GM18519 (cell line): ENCODE measurements around the gene S1PR3.

Experiments
- ATAC-seq: cut with Tn5 transposase; IDR thresholded peaks from one replicate; pipeline ENCODE4 v1.9.1; 2021; ENCODE audit warnings: mild to moderate bottlenecking, moderate library complexity; ENCODE audit not compliant: unreplicated experiment, low FRiP score

The S1PR3 gene

GRCh38 chr9:89026876-89027275 lies 35.6 kb downstream of the S1PR3 start:
- ATAC-seq: no peak

DNA sequence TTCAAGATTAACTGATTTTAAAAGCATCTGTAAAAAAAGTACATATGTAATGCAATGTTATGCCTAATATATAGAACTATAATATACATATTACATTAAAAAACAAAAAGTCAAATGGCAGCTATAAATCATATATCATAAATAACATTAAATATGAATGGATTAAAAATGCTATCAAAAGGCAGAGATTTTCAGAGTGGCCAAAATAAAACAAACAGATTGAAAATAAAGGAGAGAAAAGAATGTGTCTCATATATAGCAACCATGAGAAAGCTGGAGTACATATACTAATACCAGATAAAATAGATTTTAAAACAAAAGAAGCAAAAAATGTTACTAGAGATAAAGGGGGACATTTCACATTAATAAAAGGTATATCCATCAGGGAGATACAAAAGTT lies 38.5 kb downstream of the S1PR3 start:
- ATAC-seq: no peak

DNA sequence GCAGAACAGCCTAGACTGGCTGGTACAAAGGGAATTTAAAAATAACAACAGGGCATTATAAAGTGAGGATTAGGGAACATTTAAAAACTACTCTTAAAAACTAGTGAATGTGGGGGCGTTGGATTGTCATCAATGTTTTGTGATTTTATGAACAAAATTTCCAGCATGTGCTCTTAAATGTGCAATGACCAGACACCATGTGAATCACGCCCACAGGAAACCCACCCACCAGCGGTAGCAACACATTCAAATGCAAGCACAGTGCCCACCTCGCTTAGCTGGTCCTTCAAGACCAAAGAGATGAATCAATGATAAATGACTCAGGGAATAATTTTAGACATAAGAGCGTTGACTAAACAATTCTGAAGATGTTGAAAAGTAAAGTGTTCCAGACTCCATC lies 40.9 kb downstream of the S1PR3 start:
- no peak for ATAC-seq

- ATAC-seq: no peak
Observed at GRCh38 chr9:89032661-89033060, 41.4 kb downstream of the S1PR3 start.

DNA sequence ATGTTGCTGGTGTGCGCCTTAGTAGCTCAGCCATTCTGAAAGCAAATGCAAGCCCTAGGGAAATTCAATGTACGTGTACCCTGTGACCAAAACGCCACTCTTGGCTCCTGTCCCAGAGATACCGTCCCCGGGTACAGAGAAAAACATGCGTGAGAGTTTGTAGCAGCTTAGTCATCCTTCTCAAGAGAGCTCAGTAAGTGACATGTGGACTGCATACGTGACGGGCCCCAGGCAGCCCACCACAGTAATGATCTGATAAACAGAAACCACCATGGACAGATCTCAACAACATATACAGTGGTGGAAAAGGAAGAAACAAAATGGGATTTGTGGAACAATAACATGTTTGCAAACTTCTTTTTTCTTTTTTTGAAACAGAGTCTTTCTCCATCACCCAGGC lies 45.1 kb downstream of the S1PR3 start:
- ATAC-seq: no peak

DNA sequence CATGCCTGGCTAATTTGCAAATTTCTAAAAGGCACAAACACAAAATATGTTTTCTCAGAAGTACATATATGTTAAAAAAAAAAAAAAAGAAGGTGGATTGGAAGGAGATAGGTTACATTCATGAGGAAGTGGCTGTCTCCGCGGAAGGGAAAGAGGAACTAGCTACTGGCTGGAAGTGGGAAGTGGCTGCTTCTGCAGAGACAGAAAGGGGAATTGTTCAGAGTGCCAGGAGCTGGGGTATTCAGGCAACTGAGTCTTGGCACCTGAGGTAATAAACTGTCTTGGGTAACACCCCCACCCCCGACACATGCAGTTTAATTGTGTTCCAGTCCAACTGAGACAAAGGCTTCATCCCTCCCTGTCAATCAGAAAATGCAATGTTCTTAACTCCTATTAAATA lies 45.6 kb downstream of the S1PR3 start:
- no peak for ATAC-seq

DNA sequence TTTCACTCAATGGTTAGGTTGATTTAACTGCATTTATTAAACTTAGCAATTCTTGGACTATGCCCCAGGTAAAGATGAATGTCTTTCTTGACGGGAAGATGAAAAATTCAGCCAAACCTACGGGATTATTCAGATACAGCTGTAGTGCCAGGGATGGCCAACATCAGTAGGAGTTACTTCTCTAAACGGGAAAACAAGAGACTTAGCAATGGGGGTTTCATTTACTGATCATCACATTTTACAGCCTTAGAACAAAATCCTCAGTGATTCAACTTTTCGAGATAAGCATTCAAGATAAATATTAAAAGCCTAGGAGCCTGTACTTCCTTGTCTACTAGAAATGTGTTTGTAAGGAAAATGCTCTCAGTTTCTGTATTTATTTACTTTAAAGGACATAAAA lies 46.1 kb downstream of the S1PR3 start:
- no peak for ATAC-seq

GRCh38 chr9:89037891-89038290 lies 46.6 kb downstream of the S1PR3 start:
- ATAC-seq: no peak

DNA sequence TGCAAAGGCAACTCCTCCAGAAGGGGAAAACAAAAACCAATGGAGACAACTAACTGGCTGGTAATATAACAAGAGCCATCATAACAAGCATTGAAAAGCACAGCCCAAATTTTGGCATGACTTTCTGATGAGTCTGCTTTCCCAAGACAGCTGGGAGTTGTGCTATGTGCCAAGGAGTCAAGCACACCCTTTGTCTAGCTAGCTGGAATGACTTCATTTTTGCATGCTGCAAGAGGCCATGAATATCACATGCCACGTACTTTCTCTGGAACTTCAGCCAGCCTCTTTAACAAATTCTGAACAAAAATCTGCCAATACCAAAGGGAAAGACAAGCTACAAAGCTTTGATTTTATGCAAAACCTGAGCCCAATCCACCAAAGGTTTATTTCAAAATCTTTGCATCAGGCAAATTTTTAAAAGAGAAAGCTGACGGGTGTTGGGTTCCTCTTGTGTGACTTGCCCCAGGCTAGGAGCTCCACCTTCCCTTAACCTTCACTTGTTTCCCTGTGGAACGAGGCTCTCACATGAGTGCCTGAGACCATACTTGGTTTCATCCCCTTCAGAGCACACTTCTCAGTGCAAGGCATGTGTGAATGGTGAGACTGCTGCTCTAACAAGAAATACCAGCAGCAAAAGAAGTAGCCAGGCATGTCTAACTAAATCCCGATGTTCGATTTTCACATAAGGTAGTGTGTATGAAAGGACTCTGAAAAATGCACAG lies 47.3 kb downstream of the S1PR3 start:
- ATAC-seq: no peak

GRCh38 chr9:89039104-89039465 lies 47.8 kb downstream of the S1PR3 start:
- no peak for ATAC-seq

DNA sequence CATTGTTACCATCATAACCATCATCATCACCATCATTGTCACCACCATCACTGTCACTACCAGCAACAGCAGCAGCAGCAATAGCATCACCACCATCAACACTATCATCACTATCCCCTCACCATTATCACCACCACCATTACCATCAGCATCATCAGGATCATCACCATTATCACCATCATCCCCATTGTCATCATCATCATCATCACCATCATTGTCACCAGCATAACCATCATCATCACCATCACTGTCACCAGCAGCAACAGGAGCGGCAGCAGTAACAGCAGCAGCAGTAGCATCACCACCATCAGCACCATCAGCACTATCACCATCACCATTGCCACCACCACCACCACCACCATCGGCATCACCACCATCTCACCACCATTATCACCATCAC lies 48.4 kb downstream of the S1PR3 start:
- ATAC-seq: no peak

DNA sequence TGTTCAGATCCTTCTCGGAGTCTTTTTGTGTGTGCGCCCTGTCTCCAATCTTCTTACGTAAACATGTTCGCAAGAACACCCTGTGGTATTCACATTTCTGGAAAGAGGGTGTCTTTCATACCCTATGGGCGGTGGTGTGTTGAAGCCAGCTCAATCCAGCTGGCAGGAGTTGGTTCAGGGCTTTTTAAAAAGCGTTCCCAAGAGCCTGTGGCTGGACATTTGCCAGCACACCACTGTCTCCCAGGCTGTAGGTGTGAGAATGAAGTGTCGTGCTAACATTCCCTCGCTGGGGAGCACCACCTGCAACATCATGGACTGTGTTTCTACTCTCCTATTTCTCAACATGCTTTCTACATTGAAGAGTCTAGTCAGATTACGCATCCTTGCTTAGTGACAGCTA lies 51.7 kb downstream of the S1PR3 start:
- ATAC-seq: no peak

GRCh38 chr9:89044104-89044503 lies 52.8 kb downstream of the S1PR3 start:
- no peak for ATAC-seq

DNA sequence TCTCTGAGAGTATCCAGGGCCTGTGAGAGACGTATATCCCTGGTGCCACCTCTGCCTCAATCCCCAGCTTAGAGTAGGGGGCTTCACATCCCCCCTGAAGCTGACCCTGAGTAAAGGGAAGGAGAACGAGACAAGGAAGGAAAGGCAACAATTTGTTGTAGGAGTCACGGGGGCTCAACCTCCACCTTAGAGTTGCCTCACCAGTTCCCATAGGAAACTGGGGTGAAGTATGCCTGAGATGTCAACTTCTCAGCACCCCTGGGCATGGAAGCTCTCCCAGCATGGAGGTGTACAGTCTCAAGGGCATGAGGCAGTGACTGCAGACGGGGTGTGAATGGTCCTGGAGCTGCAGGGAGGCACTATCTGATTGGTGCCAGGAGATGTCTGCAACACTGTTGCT lies 53.6 kb downstream of the S1PR3 start:
- ATAC-seq: no peak

DNA sequence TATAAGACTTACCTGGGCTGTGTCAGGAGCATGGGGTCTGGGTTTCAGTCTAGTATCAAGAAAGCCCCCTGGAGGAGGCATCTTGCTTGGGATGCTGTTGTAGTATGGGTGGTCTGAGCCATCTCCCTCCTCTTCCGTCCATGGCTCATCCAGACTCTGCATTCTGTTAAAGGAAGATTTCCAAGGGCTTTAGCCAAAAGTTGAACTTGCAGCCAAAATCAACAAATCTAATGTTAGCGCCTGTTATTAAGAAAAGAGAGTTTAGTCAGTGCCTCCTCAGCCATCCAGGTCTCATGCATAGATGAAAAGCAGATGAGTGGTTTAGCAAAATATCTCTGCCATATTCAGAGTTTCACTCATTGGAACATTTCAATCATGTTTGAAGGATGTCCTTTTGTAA lies 55.6 kb downstream of the S1PR3 start:
- ATAC-seq: no peak

DNA sequence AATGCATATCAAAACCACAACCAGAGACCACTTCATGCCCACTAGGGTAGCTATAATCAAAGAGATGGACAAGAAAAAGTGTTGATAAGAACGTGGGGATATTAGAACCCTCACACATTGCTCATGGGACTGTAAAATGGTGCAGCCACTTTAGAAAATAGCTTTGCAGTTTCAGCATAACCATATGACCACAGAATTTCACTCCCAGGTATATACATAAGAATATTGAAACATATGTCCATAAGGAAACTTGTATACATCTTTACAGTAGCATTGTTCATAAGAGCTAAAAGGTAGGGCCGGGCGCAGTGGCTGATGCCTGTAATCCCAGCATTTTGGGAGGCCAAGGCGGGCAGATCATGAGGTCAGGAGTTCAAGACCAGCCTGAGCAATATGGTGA lies 56.4 kb downstream of the S1PR3 start:
- no peak for ATAC-seq

DNA sequence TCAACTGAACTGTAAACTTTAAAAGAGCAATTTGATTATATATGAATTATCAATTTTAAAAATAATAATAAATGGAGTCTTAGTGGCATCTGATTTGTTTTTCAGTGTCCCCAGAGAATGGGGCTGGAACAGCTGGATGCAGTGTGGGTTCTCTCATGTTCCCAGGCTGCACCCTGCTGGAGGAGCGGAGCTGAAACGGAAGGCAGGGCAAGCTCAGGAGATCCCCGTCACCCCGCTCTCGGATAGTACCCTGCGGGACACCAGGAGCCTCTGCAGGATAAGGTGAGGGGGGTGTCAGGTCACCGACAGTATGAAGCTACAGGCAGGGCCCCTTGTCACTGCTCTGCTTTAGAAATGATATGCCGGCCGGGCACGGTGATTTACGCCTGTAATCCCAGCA lies 57.3 kb downstream of the S1PR3 start:
- ATAC-seq: no peak

DNA sequence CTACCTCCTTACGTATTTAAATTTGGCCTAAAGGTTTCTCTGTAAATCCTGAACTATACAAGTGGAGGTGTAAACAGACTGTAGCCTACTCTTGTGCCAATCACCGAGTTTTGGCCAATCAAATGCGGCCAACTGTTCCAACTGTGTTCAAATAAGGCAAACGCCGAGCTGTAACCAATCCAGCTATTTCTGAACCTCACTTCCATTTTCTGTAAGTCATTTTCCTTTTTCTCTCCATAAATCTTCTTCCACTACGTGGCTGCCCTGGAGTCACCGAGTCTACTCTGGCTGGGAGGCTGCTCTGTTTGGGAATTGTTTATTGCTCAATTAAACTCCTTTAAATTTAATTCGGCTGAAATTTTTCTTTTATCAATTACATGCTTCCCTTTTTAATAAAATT lies 58.4 kb downstream of the S1PR3 start:
- ATAC-seq: no peak

DNA sequence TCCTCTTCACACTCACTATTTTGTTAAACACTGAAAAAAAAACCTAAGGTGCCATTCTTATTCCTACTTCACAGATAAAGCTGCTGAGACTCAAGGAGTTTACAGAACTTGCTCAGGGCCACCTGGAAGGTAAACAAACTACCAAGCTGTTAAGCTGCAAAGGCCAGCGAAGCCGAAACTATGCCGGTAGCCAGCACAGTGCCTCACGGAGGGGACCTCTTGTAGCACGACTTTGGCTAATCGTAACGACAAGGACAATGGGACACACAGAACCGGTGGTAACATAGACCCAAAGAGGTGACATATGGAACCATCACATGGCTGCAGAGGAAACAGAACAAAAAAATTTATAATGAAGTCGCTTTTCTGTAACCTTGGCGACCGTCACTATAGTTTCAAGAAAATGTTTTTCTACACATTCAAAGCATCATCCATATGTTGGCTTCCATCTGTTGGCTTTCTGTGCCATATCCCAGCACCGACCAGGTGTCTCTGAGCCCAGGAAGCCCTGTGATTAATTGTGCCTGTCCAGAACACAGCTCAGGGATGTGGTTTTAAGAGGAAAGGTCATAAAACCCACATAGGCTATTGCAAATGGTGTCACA lies 60.3 kb downstream of the S1PR3 start:
- no peak for ATAC-seq

- ATAC-seq: no peak
Observed at GRCh38 chr9:89052470-89053097, 61.3 kb downstream of the S1PR3 start.

DNA sequence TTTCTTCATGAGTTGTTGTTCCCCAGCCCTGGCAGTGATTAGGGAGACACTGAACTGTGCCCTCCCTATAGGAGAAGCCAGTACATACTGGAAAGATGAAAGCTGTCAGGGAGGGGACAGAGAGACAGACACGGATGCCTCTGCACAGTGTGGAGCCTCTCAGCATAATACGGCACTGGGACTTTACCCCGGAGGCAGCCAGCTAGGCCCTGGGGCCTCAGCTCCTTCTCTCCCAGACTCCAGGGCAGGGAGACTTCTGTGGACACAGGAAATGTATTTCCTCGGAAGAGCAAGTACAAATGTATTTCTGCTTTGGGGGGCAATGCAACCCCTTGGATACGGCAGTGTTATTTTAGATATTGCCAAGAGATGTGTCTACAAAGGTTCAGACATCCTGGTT lies 62.0 kb downstream of the S1PR3 start:
- ATAC-seq: no peak
